ENCODE data around the gene ADCY1.

Gene ADCY1

GRCh38 chr7:45648671-45648995, 74.5 kb downstream of the ADCY1 start:
- no peak for TF ChIP-seq CTCF (IDR thresholded peaks at IDR 0.05)

GRCh38 chr7:45649560-45650346, 75.6 kb downstream of the ADCY1 start:
- no peak for TF ChIP-seq CTCF (IDR thresholded peaks at IDR 0.05)

- TF ChIP-seq CTCF (IDR thresholded peaks at IDR 0.05): no peak
Observed at GRCh38 chr7:45650404-45651394, 76.5 kb downstream of the ADCY1 start.

GRCh38 chr7:45651540-45651939, 77.4 kb downstream of the ADCY1 start:
- no peak for TF ChIP-seq CTCF (IDR thresholded peaks at IDR 0.05)

GRCh38 chr7:45652630-45653029, 78.5 kb downstream of the ADCY1 start:
- TF ChIP-seq CTCF (IDR thresholded peaks at IDR 0.05): no peak

- TF ChIP-seq CTCF (IDR thresholded peaks at IDR 0.05): no peak
Observed at GRCh38 chr7:45653209-45653907, 79.2 kb downstream of the ADCY1 start.

GRCh38 chr7:45654341-45654740, 80.2 kb downstream of the ADCY1 start:
- TF ChIP-seq CTCF (IDR thresholded peaks at IDR 0.05): no peak

Data from LNCAP (cell line).